Neural cell (in vitro differentiated cells): ENCODE measurements around the gene HIPK4. TPM values are rescaled to one million over a fixed set of nuclear protein-coding genes. Genes with fewer than 3 reads are reported as not detected.

ENCODE experiments used
- polyA plus RNA-seq: library from polyadenylated mRNA; depleted of rRNA; stranded (reverse); fragments of >200 nt; gene quantifications from 2 replicates; pipeline ENCODE4 v1.2.3, GENCODE V29; 2014
- small RNA-seq, 3 experiments: library from RNA; depleted of rRNA; stranded (forward); fragments of <200 nt; gene quantifications; one replicate each; pipeline ENCODE3, GENCODE V24; 2012

HIPK4 gene
- polyA plus RNA-seq, 1 donor from 2014 or later: not detected

Small RNAs within 50 kb of the gene (small RNA-seq; reads per million reads assigned to genes)
- gene MIR6796 (0 to 2.1 (median 1.6) reads per million in 3 experiments), gene RF00019 (0 to 1.2 (median 0) reads per million in 3 experiments)

Other genes starting within 250 kb of the HIPK4 start
- gene MAP3K10, start 198.8 kb downstream of the HIPK4 start, polyA plus RNA-seq: 18.3 and 21.1 TPM in 2 replicates
- gene TTC9B, start 171.8 kb downstream of the HIPK4 start, polyA plus RNA-seq: 111 and 132 TPM in 2 replicates
- 0.30 and 0.32 TPM in 2 replicates for gene CCNP, start 163.5 kb downstream of the HIPK4 start, polyA plus RNA-seq
- 131 and 132 TPM in 2 replicates for gene AKT2, start 104.8 kb downstream of the HIPK4 start, polyA plus RNA-seq
- 14.3 and 22.8 TPM in 2 replicates for gene C19orf47, start 41.8 kb downstream of the HIPK4 start, polyA plus RNA-seq
- 426 and 454 TPM in 2 replicates for gene PLD3, start 41.5 kb downstream of the HIPK4 start, polyA plus RNA-seq
- 0.20 and 0.36 TPM in 2 replicates for gene PRX, start 23.2 kb upstream of the HIPK4 start, polyA plus RNA-seq
- 3.3 and 5.1 TPM in 2 replicates for gene SERTAD1, start 35.8 kb upstream of the HIPK4 start, polyA plus RNA-seq
- 7.6 and 9.0 TPM in 2 replicates for gene SERTAD3, start 54.2 kb upstream of the HIPK4 start, polyA plus RNA-seq
- gene BLVRB, start 75.6 kb upstream of the HIPK4 start, polyA plus RNA-seq: 5.0 and 9.9 TPM in 2 replicates
- 10.4 and 12.7 TPM in 2 replicates for gene SPTBN4, start 76.8 kb upstream of the HIPK4 start, polyA plus RNA-seq
- gene SHKBP1, start 186.7 kb upstream of the HIPK4 start, polyA plus RNA-seq: 3.8 and 6.3 TPM in 2 replicates
- gene LTBP4, start 211.2 kb upstream of the HIPK4 start, polyA plus RNA-seq: 55.6 and 59.7 TPM in 2 replicates